ENCODE data around the gene NTM. TPM values are rescaled to one million over a fixed set of nuclear protein-coding genes. Genes with fewer than 3 reads are reported as not detected.

The NTM gene
- total RNA-seq, 1 donor from 2014 or later: not detected

DNA sequence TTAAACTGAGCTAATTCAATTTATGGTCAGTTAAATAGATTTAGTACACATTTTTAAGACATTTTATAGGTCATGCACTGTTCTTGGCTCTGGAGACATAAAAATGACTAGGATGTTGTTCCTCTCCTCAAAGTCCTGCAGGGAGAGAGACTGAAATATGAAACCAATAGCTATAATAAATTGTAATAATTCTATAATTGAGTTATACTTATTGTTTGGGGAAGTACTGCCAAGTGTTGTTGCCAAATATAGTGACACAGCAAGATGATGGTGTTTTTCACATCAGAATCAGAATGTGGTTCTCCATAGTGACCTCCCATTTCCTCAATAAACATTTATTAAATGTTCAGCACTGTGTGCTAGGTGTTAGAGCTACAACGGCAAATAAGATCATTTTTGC lies 470.6 kb downstream of the NTM start:
- no peak for ATAC-seq
- DNase-seq (ENCODE audit: low spot score): no peak

DNA sequence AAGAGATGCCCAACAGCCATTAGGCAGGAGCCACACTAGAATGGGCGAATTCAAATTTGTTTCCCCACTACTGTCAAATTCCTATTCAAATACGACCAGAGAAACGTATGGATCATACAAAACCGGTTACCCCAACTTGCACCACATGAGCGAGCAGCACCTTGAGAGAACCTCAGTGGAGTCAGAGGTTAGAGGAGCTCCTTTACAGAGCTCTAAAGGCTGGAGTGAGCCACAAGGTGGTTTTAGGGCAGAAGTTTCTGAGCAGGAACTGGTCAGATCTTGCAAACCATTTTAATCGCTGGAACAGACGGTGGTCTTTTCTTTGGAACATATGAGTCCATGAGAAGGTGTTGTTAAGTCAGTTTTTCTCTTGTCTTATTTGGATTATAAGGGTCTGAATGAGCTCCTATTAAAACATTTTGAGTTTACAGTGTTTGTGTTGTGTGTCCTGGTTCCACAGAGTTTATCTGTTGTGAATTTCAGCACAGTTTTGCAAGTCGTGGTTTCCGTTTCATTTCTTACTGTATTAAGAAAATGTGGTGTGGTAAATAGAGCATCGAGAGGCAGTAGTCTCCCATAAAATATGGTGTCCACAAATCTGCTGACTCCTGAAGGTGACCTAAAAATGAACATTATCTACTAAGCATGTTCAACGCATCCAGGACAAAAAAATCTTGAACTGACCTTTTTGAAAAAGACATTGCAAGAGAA lies 471.7 kb downstream of the NTM start:
- ATAC-seq: no peak

DNA sequence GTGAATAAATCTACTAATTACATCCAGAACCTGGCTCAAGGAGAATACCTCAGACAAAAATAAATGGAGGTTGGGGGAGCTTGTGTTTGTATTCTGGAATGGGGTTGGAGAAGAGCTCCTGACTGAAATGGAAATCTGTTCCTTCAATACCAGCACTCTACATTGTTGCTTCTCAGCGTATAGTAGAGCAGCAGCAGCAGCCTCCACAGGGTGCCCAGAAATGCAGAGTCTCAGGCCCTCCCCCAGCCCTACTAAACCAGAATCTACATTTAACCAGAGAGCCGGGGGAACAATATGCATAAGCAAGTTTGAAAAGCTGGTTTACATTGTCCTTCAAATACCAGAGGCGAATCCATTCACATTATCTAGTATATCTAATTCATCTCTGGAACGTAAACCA lies 474.8 kb downstream of the NTM start:
- no peak for ATAC-seq

More for the DNA sequence above, 471.7 kb downstream of the NTM start:
- no peak for DNase-seq (ENCODE audit: low spot score)

DNA sequence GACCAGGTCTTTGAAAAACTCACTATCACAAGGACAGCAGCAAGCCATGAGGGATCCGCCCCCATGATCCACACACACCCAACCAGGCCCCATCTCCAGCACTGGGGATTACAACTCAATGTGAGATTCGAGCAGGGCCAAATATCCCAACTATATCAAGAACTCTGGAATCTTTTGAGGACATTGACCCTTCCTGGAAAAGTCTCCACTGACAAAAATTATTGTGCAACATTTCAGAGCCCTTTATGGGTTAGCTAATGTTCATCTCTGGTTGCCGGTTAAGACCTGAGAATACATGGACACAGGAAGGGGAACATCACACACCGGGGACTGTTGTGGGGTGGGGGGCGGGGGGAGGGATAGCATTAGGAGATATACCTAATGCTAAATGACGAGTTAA lies 479.1 kb downstream of the NTM start:
- ATAC-seq (peak; percentile 40), DNase-seq (ENCODE audit: low spot score) (no peak)

More for the DNA sequence above, 474.8 kb downstream of the NTM start:
- no peak for DNase-seq (ENCODE audit: low spot score)

DNA sequence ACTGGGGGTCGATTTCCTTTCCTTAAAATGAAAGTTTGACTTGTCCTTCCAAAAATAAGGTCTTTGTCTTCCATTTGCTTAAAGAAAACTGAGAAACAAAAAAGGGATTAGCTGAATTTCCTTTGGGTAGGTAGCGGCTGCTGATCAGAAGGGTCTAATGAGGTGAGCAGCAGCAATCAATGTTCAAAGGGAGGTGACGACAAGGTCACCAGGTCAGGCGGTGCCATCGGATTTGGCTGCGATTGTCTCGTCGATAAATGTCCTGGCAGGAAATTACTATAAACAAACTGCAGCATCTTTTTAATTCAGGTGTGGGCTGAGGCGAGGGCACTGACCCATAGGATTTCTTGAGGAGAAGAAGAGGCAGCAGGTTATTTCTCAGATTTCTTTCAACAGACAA lies 480.1 kb downstream of the NTM start:
- no peak for ATAC-seq
- DNase-seq (ENCODE audit: low spot score): no peak

DNA sequence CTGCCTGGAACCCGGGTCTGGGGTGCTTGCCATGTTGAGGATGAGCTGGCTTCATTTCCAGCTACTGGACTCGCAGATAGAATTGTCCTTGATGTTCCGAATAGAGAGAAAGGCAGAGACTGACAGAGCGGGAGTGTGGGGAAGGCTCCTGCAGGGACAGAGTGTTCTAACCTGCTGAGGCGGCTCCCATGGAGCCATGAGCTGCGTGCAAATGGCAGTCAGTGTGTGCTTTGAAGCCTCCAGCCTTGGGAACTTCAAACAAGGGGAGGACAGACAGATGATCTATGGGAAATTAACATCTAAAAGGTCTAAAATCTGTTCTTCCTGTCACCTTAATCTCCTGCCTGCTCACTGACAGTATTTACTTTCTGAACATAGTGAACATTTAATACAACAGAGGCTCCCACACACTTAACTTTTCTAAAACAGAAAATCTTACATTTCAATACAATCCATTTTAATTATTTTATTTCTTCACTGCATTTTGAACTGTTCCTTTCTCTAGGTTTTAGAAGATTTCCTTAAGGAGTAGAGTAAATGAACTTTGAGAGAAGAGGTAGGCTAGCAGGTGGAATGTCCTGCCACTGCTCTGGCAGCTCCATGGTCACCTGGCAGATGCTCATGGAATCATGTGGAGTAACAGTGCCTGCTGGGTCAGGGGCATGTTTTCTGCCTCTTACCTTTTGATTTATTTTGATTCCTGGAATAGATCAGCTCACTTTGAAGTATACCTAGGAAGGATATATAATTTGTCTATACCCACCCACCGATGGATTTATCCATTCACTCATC lies 481.7 kb downstream of the NTM start:
- ATAC-seq: no peak

DNA sequence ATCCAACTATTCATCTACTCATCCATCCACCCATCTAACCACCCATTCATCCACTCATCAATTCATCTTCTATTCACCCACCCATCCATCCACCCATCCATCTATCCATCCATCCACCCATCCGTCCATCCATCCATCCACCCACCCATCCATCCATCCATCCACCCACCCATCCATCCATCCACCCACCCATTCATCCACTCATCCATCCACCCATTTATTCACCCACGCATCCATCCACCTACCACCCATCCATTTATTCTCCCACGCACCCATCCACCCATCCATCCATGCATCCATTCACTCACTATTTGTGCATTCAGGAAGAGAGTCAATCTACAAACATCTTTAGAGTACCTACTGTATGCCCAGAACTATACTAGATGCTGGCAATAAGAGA lies 482.3 kb downstream of the NTM start:
- DNase-seq (ENCODE audit: low spot score) (no peak), ATAC-seq (no peak)

More for the DNA sequence above, 481.7 kb downstream of the NTM start:
- no peak for DNase-seq (ENCODE audit: low spot score)

DNA sequence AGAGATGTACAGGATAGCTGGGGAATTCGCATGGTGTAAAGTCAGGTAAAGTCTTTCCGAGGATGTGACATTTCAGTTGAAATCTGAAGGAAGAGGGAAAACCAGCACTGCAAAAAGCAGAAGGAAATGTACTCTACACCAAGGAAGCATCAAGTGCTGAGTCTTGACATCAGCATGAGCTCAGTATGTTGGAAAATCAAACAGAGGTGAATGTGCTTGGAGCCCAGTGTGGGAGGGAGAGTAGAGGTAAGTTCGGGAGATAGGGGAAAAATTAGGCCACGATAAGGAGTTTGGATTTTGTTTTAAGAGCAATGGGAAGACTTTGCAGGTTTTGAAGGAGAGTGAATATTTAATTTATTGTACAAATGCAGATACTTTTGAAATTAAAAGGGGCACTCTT lies 484.0 kb downstream of the NTM start:
- ATAC-seq: no peak
- no peak for DNase-seq (ENCODE audit: low spot score)

DNA sequence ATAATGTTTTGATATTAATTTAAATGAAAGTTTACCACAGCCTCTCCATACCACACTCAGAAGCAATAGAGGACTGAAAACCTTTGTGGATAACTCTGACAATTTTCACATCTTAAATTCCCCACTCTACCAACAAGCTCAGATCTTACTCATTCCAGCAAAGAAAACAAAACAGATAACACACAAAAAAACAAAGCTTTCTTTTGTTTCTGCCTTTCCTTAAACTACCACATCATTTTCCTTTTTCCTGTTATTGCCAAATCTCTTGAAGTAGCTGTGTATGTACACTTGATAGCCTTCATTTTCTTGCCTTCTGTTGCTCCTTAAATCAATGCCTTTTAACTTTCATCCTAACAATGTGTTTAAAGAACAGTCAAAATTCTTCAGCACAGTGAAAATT lies 484.9 kb downstream of the NTM start:
- DNase-seq (ENCODE audit: low spot score) (no peak), ATAC-seq (no peak)

DNA sequence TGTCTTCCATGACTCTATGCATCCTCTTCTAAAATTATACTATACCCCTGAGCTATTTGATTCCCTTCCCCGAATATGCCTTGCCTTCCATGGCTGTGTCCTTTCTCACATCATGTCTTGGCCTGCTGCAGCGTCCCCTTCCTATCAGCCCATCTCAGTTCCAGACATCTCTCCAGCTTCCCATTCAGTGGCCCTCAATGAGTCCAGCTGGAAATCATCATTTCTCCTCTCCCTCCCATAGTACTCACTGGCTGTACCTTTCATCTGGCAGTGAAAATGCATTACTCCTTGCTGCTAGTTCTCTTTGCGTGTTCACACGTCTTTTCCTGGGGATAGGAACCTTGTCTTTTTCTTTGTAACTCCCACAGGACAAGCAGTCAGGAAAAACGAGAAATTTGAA lies 486.8 kb downstream of the NTM start:
- ATAC-seq: no peak
- DNase-seq (ENCODE audit: low spot score): no peak

DNA sequence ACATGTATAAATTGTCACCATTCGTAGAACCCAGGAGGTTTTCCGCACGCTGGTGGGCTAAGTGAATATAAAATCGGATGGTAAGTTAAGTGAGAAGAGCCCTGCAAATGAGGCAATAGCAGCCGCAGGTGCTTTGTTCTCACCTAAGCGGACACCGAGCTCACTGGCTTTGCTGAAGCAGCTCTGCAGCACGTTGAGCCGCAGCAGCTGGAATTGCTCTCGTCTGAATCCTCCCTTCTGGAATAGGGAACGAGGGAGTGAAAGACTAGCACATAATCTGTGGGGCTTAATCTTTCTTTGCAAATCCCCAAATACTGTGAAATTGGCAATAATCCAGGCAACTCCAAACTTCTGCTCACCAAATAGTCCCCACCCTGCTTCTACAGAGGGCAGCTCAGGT lies 488.1 kb downstream of the NTM start:
- ATAC-seq (no peak), DNase-seq (ENCODE audit: low spot score) (no peak)

DNA sequence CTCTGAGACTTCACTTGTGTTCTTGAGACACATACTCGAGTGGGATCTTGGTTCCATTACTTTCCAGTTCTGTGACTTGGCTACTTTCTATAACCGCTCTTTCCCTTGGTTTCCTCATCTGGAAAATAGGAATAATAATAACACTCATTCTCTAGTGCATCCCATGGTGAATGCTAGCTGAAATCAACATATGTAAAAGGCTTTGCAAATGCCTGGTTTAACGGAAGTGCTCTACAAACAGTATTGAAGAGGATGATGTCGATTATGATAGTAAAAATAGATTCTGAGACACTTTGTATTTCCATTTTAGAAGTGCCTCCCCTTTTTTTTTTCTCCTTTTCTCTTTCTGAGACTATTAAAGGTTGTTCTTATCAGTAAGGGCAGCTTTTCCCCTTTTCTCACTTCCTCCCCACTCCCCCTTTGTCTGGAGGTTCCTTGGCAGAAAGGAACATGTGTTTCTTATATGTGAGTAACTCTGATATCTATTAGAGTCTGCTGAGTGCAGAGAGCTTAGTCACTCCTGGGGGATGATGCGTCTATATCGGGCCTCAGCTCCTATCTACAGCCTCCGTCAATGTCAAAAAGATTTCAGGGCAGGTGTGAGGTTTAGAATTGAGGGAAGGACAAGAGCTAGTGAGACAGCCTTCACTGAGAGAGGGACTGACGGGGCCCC lies 489.3 kb downstream of the NTM start:
- no peak for ATAC-seq

DNA sequence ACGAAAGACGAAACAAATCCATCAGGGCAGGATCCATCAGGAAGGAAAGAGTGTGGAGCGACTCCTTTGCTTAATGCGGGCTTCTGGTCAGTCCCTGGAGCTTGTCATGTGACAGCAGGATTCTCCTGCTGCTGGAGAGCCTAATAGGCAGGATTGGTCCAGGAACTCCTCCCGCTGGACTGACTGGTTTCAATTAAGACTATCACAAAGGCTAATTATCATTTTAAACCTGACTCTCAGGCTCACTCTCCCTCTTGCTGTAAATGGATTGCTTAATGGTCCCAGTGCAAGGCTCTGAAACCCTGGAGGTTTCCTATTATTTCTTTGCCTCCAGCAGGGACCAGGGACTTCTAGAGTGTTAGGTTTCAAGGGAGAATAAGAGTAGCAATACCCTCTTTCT lies 493.8 kb downstream of the NTM start:
- DNase-seq (ENCODE audit: low spot score): no peak
- ATAC-seq: no peak

More for the DNA sequence above, 489.3 kb downstream of the NTM start:
- DNase-seq (ENCODE audit: low spot score): no peak

DNA sequence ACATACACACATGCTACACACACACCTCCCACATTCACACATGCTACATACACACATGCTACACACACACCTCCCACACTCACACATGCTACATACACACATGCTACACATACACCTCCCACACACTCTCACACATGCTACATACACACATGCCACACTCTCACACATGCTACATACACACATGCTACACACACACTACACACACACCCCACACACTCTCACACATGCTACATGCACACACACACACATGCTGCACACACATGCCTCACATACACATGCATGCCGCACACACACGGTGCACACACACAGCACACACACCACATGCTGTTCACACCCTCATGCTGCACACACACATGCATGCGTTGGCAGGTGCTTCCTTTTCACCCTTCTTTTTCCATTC lies 495.4 kb downstream of the NTM start:
- ATAC-seq (no peak), DNase-seq (ENCODE audit: low spot score) (no peak)

DNA sequence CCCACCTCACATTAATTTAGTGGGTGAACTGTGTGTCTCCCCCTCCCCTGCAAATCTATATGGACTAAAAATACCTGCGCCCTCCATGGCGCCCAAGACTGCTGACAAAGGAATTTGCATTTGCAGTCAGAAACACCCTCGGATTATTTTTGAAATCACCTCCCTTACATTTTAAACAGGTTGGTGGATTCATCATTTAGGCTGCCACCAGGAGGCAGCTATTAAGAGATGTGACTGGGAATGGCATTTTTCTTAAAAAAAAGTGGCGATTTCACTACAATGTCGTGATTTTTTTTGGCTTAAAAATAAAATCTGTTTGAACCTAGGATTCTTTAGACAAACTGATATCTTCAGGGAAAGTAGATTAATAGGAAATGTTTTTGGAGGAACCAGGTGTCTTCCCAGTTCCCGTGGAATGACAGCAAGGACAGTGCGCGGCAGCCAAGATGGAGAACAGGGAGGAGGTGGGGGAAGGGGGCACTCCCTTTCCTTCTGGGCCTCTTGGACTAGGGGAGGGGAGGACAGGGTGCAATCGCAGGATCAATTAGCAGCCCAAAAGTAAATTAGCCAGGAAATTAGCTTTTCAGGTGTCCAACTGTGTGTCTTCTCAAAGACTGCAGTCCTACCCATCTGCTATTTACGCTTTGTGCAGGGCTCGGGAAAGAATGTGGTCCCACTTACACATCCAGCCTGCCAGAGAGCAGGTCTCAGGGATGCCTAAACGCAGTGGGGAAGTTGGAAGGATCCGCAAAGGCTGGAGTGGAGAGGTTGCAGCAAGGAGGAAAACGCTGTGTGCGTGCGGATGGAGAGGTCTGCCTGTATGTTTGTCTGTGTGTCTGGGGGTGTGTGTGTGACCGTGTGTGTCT lies 496.4 kb downstream of the NTM start:
- DNase-seq (ENCODE audit: low spot score) (no peak), ATAC-seq (no peak)

DNA sequence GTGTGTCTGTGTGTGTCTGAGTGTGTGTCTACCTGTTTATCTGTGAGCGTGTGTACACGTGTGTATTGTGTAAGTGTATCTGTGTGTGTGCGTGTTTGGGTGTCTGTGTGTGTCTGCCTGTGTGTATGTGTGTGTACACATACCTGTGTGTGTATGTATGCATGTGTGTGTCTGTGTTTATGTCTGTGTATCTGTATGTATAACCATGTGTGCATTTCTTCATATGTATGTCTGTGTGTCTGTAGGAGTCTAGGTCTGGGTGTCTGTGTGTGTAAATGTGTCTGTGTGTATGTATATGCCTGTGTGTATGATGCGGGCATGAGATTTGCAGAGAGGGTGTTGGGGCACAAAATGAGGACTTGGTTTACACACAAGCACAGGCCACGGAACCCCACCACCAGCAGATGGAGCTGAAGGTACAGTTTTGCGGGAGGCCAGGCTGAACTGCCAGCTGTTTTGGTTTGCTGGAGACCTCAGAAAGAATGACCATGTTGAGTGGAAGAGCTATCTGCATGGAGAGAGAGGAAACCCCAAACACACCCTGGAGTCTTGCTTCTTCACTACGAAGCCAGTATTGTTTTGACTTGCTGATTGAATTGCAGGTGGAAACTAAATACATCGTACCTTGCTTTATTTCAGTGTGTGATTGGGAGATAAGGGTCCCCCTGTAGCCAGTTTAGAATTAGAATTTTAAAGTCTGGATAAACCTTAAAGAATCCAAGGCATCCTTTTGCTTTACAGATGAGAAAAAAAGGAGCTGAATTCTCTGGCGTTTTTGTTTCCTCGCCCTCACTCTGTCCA lies 497.2 kb downstream of the NTM start:
- DNase-seq (ENCODE audit: low spot score) (peak; percentile 52), ATAC-seq (peak; percentile 82)

DNA sequence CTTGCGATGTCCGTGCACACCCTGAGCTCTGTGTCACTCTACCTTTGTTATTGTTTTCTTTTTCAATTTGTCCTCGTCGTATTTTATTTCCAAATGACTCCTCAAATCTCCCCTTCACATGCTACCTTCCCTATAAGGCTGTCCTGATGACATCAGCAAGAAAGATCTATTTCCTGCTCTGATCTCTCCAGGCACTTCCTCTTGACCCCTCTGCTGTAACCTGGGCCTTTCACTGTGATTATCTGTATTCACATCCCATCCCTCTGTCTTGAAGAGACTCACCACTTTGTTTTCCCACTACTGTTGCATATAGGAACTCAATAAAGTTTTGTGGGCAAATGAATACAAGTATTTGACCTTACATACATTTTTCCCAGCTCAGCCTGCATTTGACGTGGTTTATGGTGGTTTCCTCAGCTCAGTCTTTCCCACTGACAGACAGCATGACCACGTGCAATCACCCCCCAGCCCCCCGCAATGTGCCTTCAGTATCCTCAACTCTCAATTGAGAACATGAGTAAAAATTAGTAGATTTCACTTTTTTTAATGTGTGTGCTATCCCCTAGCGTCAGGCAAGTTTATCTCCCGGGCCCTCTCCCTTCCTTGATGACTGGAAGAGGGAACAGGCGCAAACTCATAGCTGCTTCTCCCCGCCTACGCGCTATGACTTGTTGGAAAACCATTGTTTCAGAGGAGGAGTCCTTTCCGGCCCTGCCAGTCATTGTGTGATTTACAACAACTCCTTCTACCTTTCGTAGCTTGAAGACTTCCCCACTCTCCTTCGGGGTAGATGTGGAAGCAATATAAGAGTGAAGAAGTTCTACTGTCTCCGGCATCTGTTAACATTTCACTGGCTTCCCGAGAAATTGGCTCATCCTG lies 498.5 kb downstream of the NTM start:
- no peak for DNase-seq (ENCODE audit: low spot score)
- ATAC-seq: no peak

DNA sequence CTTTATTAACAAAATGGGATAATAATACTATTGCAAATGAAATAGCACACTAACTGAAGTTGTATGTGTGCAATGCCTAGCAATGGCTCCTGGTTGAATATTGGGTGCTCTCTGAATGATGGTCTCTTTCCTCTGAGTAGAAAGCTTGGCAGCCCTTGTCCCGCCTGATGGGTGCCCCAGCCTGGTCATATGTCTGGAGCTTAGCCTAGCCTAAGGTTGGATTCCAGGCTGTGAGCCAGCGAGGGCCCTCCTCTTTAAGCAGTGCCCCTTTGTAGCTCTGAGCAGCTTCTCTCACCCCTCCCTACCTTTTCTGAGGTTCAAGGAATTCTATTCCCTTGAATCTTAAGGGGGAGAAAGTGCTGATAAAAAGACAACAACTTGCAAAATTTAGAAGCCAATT lies 499.9 kb downstream of the NTM start:
- DNase-seq (ENCODE audit: low spot score) (no peak), ATAC-seq (no peak)

DNA sequence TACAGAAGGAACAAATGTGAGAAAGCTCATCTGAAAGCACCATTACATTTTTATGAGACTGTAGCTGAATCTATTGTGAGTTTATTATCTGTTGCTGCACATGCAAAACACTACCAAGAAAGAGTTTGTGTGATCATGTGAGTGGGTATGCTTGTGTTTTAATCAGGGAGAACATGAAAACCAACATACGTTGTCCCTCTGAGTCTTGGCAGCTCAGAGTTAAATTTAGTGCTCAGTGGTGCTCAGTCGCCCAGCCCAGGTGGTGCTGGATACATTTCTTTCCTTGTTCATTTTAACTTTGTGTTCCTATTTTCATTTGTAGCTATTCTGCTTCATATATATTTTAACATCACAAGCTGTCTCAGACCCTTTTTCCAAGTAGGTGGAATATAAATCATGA lies 500.6 kb downstream of the NTM start:
- ATAC-seq (no peak), DNase-seq (ENCODE audit: low spot score) (no peak)
